NCI-H2107 treated with DMSO at 0.1 percent for 48 hours (cell line): ENCODE measurements around the gene GJE1.
"Not testable (repeated sequence)": the region's sequence is repeated elsewhere in the genome, so short reads cannot be mapped to it uniquely, and the experiment has no call there.

Experiments used
- DNase-seq: peaks from one replicate; lab custom pipeline; 2025; ENCODE audit not compliant: unreplicated experiment; lab: John Stamatoyannopoulos, UW

GJE1 gene, protein sequence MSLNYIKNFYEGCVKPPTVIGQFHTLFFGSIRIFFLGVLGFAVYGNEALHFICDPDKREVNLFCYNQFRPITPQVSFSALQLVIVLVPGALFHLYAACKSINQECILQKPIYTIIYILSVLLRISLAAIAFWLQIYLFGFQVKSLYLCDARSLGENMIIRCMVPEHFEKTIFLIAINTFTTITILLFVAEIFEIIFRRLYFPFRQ

GRCh38 chr6:142132625-142133024 is at the start of gene GJE1:
Gene GJE1, plus strand, starts transcription at chr6:142132925. Its CDS starts 234 bp downstream, at chr6:142133159.
- no peak for DNase-seq

DNA sequence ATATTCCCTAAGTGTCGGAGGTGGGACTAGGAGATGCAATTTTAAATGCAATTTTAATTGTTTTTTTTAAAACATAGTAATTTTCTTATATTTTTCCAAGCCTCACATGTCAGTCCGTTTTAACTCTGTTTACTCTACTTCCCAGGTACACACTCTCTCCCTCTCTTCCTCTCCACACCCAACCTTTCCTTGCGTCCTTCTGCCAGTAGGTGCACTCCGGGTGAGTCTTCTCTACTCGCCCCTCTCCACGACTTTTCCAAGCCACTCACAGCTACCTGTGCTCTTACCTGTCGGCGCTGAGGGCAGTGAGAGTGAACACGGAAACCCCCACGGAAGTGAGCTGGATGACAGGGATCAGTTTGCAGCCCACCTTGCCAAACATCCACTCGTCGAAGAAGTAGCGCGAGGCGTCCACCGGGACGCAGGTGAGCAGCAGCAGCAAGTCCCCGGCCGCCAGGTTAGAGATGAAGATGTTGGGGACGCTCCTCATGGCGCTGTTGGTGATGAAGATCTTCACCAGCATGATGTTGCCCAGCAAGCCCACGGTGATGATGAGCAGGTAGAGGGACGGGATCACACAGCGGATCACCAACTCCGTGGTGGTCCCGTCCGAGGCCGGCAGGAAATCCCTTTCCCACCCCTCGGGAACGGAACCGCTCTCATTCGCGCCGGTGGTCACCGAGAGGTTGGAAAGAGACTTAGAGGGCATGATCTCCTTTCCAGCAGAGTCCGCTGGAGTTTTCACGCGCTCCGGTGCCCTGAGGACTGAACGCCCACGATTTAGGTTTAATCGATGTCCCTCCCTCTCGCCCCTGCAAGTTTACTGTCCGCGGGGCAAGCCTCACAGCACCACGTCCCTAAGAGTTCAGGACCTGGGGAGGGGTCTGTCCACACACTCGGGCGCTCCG is 44.5 kb upstream of the GJE1 start:
- no peak for DNase-seq

GRCh38 chr6:142088858-142089216 is 43.9 kb upstream of the GJE1 start:
- DNase-seq: no peak

DNA sequence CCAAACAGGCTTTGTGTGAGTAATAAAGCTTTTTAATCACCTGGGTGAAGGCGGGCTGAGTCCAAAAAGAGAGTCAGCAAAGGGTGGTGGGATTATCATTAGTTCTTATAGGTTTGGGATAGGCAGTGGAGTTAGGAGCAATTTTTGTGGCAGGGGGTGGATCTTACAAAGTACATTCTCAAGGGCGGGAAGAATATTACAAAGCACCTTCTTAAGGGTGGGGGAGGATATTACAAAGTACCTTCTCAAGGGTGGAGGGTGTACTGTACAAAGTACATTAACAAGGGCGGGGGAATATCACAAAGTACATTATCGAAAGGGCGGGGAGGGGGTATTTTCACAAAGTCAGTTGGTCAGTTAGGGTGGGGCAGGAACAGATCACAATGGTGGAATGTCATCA is 27.9 kb upstream of the GJE1 start:
- not testable (repeated sequence) for DNase-seq

DNA sequence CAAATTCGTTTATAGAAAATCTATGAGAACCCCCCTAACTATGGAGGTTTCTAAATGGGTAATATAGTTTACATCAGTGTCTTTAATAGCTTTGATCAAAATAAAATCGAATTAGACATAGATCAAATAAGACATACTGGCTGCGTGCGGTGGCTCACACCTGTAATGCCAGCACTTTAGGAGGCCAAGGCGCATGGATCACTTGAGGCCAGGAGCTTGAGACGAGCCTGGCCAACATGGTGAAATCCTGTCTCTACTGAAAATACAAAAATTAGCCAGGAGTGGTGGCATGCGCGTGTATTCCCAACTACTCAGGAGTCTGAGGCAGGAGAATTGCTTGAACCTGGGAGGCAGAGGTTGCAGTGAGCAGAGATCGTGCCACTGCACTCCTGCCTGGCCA is 21.9 kb upstream of the GJE1 start:
- not testable (repeated sequence) for DNase-seq

DNA sequence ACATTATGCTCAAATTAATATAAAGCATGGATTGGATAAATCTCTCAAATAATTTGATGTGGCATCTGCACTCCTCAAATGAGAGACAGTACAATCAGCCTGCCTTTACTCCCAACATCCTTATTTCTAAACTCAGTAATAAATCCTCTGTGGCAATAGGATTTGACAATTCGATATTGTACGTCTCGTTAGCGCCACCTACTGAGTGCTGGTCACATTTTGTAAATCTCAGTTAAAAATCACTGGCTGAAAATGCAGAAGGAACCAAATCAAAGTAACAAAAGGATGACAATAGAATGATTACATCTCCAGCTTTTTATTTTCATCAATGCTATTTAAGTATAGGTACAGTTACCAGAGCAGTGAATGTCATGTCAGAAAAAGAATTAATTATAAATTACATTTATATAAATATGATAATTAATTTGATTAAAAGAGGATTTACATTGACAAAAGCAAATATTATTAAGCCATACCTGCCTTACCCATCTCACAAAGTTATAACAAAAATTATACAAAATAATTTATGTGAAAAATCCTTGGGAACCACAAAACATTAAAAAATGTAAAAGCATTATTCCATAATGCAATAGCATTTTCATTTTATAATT is 20.2 kb upstream of the GJE1 start:
- peak; percentile 44 for DNase-seq

GRCh38 chr6:142117366-142117765 is 15.4 kb upstream of the GJE1 start:
- DNase-seq: no peak

GRCh38 chr6:142118328-142118727 is 14.4 kb upstream of the GJE1 start:
- DNase-seq: no peak

DNA sequence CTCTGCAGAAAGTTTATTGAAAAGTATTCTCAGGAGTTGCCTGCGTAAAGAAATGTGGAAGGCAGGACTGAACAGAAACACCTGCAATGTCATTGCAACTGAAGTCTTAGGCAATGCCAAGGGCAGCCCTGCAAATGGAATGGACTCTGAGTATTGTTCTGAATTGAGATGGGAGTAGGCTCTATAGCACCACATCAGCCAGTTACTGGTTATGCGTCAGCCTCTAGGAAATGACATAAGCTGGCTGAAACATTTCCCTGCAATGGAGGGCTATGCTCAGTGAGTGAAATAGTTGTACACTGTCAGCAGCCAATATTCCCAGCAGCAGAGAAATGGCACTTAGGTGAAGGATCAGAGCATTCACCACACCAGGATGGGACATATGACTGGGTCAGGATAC is 13.8 kb upstream of the GJE1 start:
- DNase-seq: no peak

DNA sequence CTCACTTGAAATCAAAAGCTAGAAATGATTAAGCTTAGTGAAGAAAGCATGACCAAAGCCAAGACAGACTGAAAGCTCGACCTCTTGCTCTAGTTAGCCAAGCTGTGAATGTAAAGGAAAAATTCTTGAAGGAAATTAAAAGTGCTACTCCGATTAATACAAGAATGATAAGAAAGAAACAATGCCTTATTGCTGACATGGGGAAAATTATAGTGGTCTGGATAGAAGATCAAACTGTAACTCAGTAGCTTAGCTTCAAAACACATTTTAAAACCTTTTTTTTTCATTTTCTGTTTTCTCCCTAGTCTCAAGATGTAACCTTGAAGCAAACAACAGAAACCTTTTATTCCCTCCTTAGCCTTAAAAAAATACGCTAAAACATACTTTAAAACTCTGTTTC is 11.4 kb upstream of the GJE1 start:
- DNase-seq: no peak

DNA sequence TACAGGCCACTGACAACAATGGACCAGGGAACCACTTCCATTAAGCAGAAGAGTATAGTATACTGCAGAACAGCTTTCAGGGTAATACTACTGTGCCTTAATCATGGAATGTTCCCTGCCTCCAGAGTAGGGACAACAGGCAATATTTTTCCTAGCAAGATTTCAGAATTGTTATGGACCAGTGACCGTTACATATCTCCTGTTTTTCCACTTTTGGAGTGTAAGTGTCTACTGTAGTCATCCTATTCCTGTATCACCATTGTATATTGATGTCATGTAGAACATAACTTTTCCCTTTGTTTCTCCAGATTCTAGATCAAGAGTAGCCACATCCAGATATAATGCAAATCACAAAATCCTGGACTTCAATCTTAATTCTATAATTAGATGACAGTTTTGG is 1.9 kb upstream of the GJE1 start:
- no peak for DNase-seq

- DNase-seq: no peak
Observed at GRCh38 chr6:142138876-142139275, 6.2 kb downstream of the GJE1 start.

GRCh38 chr6:142141531-142141930 is 8.8 kb downstream of the GJE1 start:
- DNase-seq: not testable (repeated sequence)

DNA sequence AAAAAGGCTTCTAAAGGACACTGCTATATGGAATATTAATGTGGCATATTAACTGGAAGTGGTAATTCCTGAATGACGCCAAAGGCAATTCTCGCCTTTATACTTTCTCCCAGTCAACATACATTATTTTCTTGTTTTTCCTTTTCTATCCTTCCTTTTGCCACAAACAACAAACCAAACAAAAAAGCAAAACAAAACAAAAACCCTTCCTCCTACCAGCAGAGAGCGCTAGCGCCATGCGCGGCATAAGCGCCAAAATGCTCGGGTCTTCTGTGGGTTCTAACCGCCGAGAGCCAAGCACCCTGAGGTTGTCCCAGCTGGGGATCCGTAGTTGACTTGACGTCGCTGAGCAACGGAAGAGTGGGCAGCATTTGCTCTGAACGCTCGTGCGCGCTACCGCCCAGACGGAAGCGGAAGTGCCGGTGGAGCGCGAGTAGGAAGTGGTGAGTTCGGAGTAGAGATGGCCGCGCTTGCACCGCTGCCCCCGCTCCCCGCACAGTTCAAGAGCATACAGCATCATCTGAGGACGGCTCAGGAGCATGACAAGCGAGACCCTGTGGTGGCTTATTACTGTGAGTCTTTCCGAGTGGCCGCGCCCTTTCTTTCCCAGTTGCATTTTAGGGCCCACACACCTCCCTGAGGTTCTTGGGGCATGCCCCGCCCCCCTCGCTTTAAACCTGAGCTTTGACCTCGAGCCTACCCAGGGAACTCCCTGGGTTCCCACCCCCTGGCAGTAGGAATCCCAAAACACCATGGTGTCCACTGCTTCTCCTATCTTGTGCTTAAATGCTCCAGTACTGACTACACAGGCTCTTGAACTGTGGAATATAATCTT is 14.3 kb downstream of the GJE1 start, which contains the start of the genes NMBR and VTA1:
TSS of gene NMBR (minus strand) at position 295 of the 835 bp plus-strand sequence. CDS start 58,464 bp downstream, outside the sequence.
TSS of gene VTA1 (plus strand) at position 436 of the 835 bp plus-strand sequence. CDS start at position 461, 25 bp downstream.
- peak; percentile 94 for DNase-seq

- no peak for DNase-seq
Observed at GRCh38 chr6:142152746-142153145, 20.0 kb downstream of the GJE1 start.

GRCh38 chr6:142153196-142153595 is 20.5 kb downstream of the GJE1 start:
- no peak for DNase-seq

GRCh38 chr6:142154336-142154735 is 21.6 kb downstream of the GJE1 start:
- no peak for DNase-seq

DNA sequence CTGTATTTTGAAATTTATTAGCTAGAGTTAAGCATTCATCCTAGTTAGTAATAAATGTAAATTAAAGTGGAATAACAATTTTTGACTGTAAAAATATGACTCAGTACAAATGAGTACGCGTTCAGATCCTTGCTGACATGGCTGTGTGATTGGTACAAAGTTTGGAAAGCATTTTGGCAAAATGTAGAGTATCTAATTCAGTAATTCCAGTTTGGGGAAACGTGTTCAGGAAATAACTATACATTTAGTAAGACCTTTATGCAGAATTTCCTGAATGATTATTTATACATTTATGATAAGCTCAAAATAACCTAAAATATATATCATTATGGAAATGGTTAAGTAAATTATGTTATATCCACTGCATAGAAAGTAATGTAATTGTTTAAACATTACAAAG is 22.4 kb downstream of the GJE1 start:
- DNase-seq: no peak

GRCh38 chr6:142155895-142156757 is 23.4 kb downstream of the GJE1 start:
- no peak for DNase-seq

GRCh38 chr6:142156758-142157068 is 24.0 kb downstream of the GJE1 start:
- DNase-seq: not testable (repeated sequence)
